ENCODE results near the gene ZNF366.

Gene ZNF366

DNA sequence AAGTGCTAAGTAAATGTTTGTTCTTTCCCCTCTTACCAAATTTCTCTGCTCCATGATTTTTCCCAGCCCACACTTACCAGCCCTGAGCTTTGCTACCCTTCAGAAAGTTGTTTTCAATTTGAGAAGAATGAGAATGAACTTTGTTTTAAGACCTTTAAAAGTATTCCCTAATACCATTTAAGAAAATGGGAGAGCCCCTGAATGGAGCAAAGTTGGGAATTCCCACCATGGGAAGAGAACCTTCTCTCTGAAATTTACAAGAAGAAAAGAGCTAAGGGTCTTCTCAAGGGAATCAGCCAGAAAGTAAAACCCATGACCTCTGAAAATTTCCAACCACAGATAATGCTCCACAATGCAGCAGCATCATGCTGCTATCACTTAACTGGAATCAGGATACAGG, 17.7 kb downstream of the ZNF366 start:
- no peak for DNase-seq
- no peaks in the 10 kb centered on the region for H3K9me3 Mint-ChIP-seq
- CTCF ChIA-PET, result no interaction called here
- H3K36me3 Mint-ChIP-seq, result no peaks in the 10 kb centered on the region
- H3K4me1 Mint-ChIP-seq, result no peaks in the 10 kb centered on the region
- no peak overlapping the region for H3K27ac Mint-ChIP-seq
- H3K27me3 Mint-ChIP-seq, result peaks cover 7% of the 10 kb centered on the region
- H3K4me3 Mint-ChIP-seq, result no peak overlapping the region

DNA sequence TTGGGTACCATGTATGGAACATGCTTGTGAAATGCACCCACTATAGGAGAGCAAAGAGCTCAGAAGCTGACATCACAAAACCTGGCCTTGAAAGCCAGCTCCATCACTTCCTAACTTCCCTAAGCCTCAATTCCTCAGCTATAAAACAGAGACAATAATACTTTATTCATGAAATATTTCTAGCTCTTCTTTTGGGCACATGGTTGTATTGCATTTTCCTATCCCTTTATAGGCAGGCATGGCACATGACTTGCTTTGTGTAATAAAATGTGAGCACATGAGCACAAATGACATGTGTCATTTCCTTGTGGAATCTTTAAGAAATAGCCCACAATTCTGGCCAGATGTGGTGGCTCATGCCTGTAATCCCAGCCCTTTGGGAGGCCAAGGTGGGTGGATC, 18.5 kb downstream of the ZNF366 start:
- DNase-seq, result no peak
- Mint-ChIP-seq H3K4me3 (no peak overlapping the region), H3K9me3 (no peaks in the 10 kb centered on the region), H3K4me1 (no peaks in the 10 kb centered on the region), H3K27me3 (peaks cover 7% of the 10 kb centered on the region), H3K36me3 (no peaks in the 10 kb centered on the region), H3K27ac (no peak overlapping the region)
- CTCF ChIA-PET, result no interaction called here

DNA sequence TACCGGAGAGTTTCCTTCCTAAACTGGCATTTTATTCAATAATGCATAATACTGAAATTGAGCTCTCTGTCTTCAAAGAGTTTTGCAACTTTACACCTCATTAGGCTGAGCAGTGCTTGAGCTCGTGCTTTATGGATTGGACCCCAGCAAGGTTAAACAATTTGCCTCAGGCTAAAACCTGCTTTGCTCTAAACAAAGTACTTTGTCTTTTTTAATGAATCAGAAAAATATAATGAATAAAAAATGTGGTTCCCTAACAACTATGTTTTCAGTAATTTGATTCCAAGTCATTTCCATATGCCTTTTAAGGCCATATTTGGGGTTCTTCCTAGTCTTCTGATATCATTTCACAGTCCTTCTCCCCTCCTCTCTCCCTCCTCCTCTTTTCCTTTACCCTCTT, 20.0 kb downstream of the ZNF366 start:
- no peaks in the 10 kb centered on the region for H3K36me3 Mint-ChIP-seq
- DNase-seq, result no peak
- no peaks in the 10 kb centered on the region for H3K4me1 Mint-ChIP-seq
- CTCF ChIA-PET, result no interaction called here
- no peak overlapping the region for H3K27ac Mint-ChIP-seq
- H3K27me3 Mint-ChIP-seq, result peaks cover 4% of the 10 kb centered on the region
- no peak overlapping the region for H3K4me3 Mint-ChIP-seq
- H3K9me3 Mint-ChIP-seq, result no peaks in the 10 kb centered on the region

GRCh38 chr5:72486371-72486770, 20.8 kb downstream of the ZNF366 start:
- CTCF ChIA-PET, result no interaction called here
- no peaks in the 10 kb centered on the region for H3K36me3 Mint-ChIP-seq
- H3K4me3 Mint-ChIP-seq, result no peak overlapping the region
- H3K27ac Mint-ChIP-seq, result no peak overlapping the region
- no peak for DNase-seq
- no peaks in the 10 kb centered on the region for H3K4me1 Mint-ChIP-seq
- peaks cover 3% of the 10 kb centered on the region for H3K27me3 Mint-ChIP-seq
- no peaks in the 10 kb centered on the region for H3K9me3 Mint-ChIP-seq

DNA sequence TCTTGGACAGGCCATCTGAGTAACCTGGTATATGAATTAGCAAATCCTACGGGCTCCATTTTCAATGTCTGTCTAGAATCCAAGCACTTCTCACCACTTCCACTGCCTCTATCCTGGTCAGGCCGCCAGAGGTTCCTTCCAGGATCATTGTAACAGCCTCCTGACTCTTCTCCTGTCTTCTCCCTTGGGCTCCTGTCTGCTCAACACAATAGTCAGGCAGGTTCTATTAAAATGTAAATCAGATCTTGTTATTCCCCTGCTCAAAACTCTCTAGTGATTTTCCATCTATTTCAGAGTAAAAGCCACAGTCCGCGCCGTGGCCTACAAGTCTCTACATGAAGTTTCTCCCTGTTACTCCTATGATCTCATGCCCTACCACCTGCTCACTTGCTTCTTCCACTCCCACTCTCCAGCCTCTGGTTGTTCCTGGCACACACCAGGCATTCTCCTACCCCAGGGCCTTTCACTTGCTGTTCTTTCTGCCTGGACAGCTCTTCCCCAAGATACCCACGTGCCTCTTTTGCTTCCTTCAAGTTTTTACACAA, 21.7 kb downstream of the ZNF366 start:
- H3K9me3 Mint-ChIP-seq, result no peaks in the 10 kb centered on the region
- H3K27ac Mint-ChIP-seq, result no peak overlapping the region
- H3K4me3 Mint-ChIP-seq, result no peak overlapping the region
- no peak for DNase-seq
- CTCF ChIA-PET, result no interaction called here
- no peaks in the 10 kb centered on the region for H3K36me3 Mint-ChIP-seq
- no peaks in the 10 kb centered on the region for H3K4me1 Mint-ChIP-seq
- no peaks in the 10 kb centered on the region for H3K27me3 Mint-ChIP-seq

GRCh38 chr5:72482046-72482445, 25.2 kb downstream of the ZNF366 start:
- no peak overlapping the region for H3K4me3 Mint-ChIP-seq
- no peaks in the 10 kb centered on the region for H3K9me3 Mint-ChIP-seq
- no peak for DNase-seq
- H3K27ac Mint-ChIP-seq, result no peak overlapping the region
- CTCF ChIA-PET, result no interaction called here
- H3K27me3 Mint-ChIP-seq, result peaks cover 12% of the 10 kb centered on the region
- no peaks in the 10 kb centered on the region for H3K4me1 Mint-ChIP-seq
- H3K36me3 Mint-ChIP-seq, result no peaks in the 10 kb centered on the region

GRCh38 chr5:72480841-72481240, 26.4 kb downstream of the ZNF366 start:
- H3K4me1 Mint-ChIP-seq, result no peaks in the 10 kb centered on the region
- H3K27ac Mint-ChIP-seq, result no peak overlapping the region
- H3K9me3 Mint-ChIP-seq, result no peaks in the 10 kb centered on the region
- H3K36me3 Mint-ChIP-seq, result no peaks in the 10 kb centered on the region
- CTCF ChIA-PET, result no interaction called here
- DNase-seq, result no peak
- peaks cover 17% of the 10 kb centered on the region for H3K27me3 Mint-ChIP-seq
- H3K4me3 Mint-ChIP-seq, result no peak overlapping the region

GRCh38 chr5:72479921-72480320, 27.3 kb downstream of the ZNF366 start:
- H3K27me3 Mint-ChIP-seq, result peaks cover 20% of the 10 kb centered on the region
- CTCF ChIA-PET, result no interaction called here

GRCh38 chr5:72478684-72479083, 28.5 kb downstream of the ZNF366 start:
- H3K36me3 Mint-ChIP-seq, result no peaks in the 10 kb centered on the region
- H3K4me3 Mint-ChIP-seq, result no peak overlapping the region
- no peaks in the 10 kb centered on the region for H3K9me3 Mint-ChIP-seq
- H3K27ac Mint-ChIP-seq, result no peak overlapping the region
- CTCF ChIA-PET, result interaction anchor here (0.6 kb wide), 1 partner anchor 112 kb away, joined by 3 read pairs; no protein-coding TSS in a partner anchor
- DNase-seq, result no peak
- H3K27me3 Mint-ChIP-seq, result peaks cover 26% of the 10 kb centered on the region
- no peaks in the 10 kb centered on the region for H3K4me1 Mint-ChIP-seq

More at GRCh38 chr5:72479921-72480320, 27.3 kb downstream of the ZNF366 start:
- Mint-ChIP-seq H3K4me1 (no peaks in the 10 kb centered on the region), H3K9me3 (no peaks in the 10 kb centered on the region), H3K36me3 (no peaks in the 10 kb centered on the region), H3K27ac (no peak overlapping the region), H3K4me3 (no peak overlapping the region)
- DNase-seq, result no peak

DNA sequence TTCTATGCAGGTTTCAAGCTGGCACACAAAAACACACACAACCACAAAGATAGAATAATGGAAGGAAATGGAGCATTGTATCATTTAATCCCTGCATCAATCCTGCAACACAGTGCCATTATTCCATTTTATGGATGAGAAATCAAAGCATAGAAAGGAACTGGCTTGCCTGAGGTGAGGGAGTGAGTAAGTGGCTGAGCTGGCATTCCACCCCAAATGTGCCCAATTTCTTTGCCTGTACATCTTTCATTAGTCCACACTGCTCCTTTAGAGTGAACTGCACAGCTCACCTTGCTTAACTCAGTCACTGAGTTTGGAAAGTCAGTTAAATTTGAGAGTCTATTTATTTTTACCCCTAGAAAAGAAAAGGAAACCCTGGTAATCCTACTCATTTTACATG, 28.9 kb downstream of the ZNF366 start:
- Mint-ChIP-seq H3K4me1 (no peaks in the 10 kb centered on the region), H3K36me3 (no peaks in the 10 kb centered on the region)
- CTCF ChIA-PET, result interaction anchor here (0.6 kb wide), 1 partner anchor 112 kb away, joined by 3 read pairs; no protein-coding TSS in a partner anchor

DNA sequence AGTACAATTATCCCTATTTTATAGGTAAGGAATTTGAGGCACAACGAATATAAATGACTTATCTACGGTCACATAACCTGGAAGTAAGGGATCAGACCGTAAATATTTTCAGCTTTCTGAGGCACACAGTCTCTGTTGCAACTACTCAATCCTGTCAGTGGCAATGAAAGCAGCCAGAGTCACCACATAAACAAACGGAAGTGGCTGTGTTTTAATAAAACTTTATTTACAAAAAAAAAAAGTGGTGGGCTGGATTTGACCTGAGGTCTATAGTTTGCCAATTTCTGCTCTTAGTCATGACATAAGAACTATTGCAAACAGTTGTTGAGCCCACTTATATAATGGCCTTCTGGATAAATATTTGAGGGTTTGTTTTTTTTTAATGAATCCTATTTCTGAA, 29.6 kb downstream of the ZNF366 start:
- no peak for DNase-seq
- Mint-ChIP-seq H3K36me3 (no peaks in the 10 kb centered on the region), H3K27me3 (peaks cover 30% of the 10 kb centered on the region), H3K4me3 (no peak overlapping the region), H3K9me3 (no peaks in the 10 kb centered on the region), H3K4me1 (no peaks in the 10 kb centered on the region), H3K27ac (no peak overlapping the region)
- CTCF ChIA-PET, result no interaction called here

More for the DNA sequence above, 28.9 kb downstream of the ZNF366 start:
- Mint-ChIP-seq H3K27me3 (peaks cover 26% of the 10 kb centered on the region), H3K4me3 (no peak overlapping the region), H3K27ac (no peak overlapping the region), H3K9me3 (no peaks in the 10 kb centered on the region)
- no peak for DNase-seq

GRCh38 chr5:72477176-72477575, 30.0 kb downstream of the ZNF366 start:
- DNase-seq, result no peak
- no peak overlapping the region for H3K27ac Mint-ChIP-seq
- no peaks in the 10 kb centered on the region for H3K36me3 Mint-ChIP-seq
- CTCF ChIA-PET, result no interaction called here
- H3K4me1 Mint-ChIP-seq, result no peaks in the 10 kb centered on the region
- H3K27me3 Mint-ChIP-seq, result peaks cover 31% of the 10 kb centered on the region
- no peak overlapping the region for H3K4me3 Mint-ChIP-seq
- no peaks in the 10 kb centered on the region for H3K9me3 Mint-ChIP-seq

DNA sequence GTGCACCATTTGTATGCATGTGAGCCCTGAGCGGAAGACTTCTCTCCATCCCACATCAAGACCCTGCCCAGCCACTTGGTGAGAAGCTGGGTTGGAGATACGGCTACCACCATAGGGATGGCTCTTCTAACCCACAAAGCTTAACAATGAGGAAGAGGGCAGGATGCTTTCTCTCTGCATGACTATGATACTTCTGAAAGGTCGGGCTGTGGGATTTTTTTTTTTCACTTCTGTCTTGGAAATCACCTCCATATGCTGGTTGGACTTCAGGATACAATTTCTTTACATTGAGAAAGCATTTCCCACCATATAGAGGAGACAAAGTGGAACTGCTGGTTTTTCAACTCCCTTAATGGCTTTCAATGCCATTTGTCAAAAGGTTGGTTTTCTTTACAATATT, 30.5 kb downstream of the ZNF366 start:
- Mint-ChIP-seq H3K36me3 (no peaks in the 10 kb centered on the region), H3K9me3 (no peaks in the 10 kb centered on the region)
- CTCF ChIA-PET, result no interaction called here

GRCh38 chr5:72476275-72476674, 30.9 kb downstream of the ZNF366 start:
- H3K27me3 Mint-ChIP-seq, result peaks cover 31% of the 10 kb centered on the region
- H3K4me3 Mint-ChIP-seq, result no peak overlapping the region
- H3K9me3 Mint-ChIP-seq, result no peaks in the 10 kb centered on the region
- no peak overlapping the region for H3K27ac Mint-ChIP-seq
- H3K4me1 Mint-ChIP-seq, result no peaks in the 10 kb centered on the region
- no peaks in the 10 kb centered on the region for H3K36me3 Mint-ChIP-seq
- no peak for DNase-seq
- CTCF ChIA-PET, result no interaction called here

More for the DNA sequence above, 30.5 kb downstream of the ZNF366 start:
- no peaks in the 10 kb centered on the region for H3K4me1 Mint-ChIP-seq
- H3K4me3 Mint-ChIP-seq, result no peak overlapping the region
- DNase-seq, result no peak
- H3K27ac Mint-ChIP-seq, result no peak overlapping the region
- peaks cover 31% of the 10 kb centered on the region for H3K27me3 Mint-ChIP-seq

- Mint-ChIP-seq H3K4me1 (no peaks in the 10 kb centered on the region), H3K36me3 (no peaks in the 10 kb centered on the region), H3K4me3 (no peak overlapping the region), H3K9me3 (no peaks in the 10 kb centered on the region), H3K27ac (no peak overlapping the region), H3K27me3 (peaks cover 35% of the 10 kb centered on the region)
- DNase-seq, result no peak
- CTCF ChIA-PET, result no interaction called here
Measured at GRCh38 chr5:72474516-72474915, 32.7 kb downstream of the ZNF366 start.

- peaks cover 34% of the 10 kb centered on the region for H3K27me3 Mint-ChIP-seq
- H3K36me3 Mint-ChIP-seq, result no peaks in the 10 kb centered on the region
- CTCF ChIA-PET, result no interaction called here
- no peak for DNase-seq
- H3K9me3 Mint-ChIP-seq, result no peaks in the 10 kb centered on the region
- no peak overlapping the region for H3K4me3 Mint-ChIP-seq
- no peak overlapping the region for H3K27ac Mint-ChIP-seq
- no peaks in the 10 kb centered on the region for H3K4me1 Mint-ChIP-seq
Measured at GRCh38 chr5:72474046-72474500, 33.1 kb downstream of the ZNF366 start.
